Central memory CD4-positive, alpha-beta T cell (primary cell): ENCODE data around the gene ERBB4.

Source experiments
- DNase-seq: peaks from one replicate; pipeline ENCODE4 v3.0.0; 2022
- total RNA-seq, 3 experiments: gene quantifications; one replicate each; lab custom pipeline; 2026; lab: John Stamatoyannopoulos, UW

Gene ERBB4
- total RNA-seq: 0 to 0.19 (median 0) reads per million in 3 experiments

GRCh38 chr2:212538305-212539071 is at the start of gene ERBB4:
Gene ERBB4 (minus strand): TSS chr2:212538802. CDS start chr2:212538530, 272 bp downstream.
- DNase-seq: no peak

GRCh38 chr2:212580117-212580516 is 41.5 kb upstream of the ERBB4 start:
- no peak for DNase-seq

GRCh38 chr2:212556296-212556695 is 17.7 kb upstream of the ERBB4 start:
- no peak for DNase-seq

- no peak for DNase-seq
These were observed 15.6 kb upstream of the ERBB4 start for GRCh38 chr2:212554233-212554632.

- no peak for DNase-seq
These were observed 11.3 kb upstream of the ERBB4 start for GRCh38 chr2:212549941-212550340.

- no peak for DNase-seq
These were observed 10.9 kb upstream of the ERBB4 start for GRCh38 chr2:212549463-212549862.

- no peak for DNase-seq
These were observed 9.8 kb upstream of the ERBB4 start for GRCh38 chr2:212548455-212548819.

- no peak for DNase-seq
These were observed 9.3 kb upstream of the ERBB4 start for GRCh38 chr2:212547716-212548454.

GRCh38 chr2:212546669-212547068 is 8.1 kb upstream of the ERBB4 start:
- DNase-seq: no peak

- no peak for DNase-seq
These were observed 1.7 kb upstream of the ERBB4 start for GRCh38 chr2:212540341-212540740.

GRCh38 chr2:212539072-212539880 is 674 bp upstream of the ERBB4 start:
- DNase-seq: no peak

GRCh38 chr2:212537726-212538304 is 787 bp downstream of the ERBB4 start:
- no peak for DNase-seq

- DNase-seq: no peak
These were observed 1.5 kb downstream of the ERBB4 start for GRCh38 chr2:212536817-212537725.

GRCh38 chr2:212535996-212536816 is 2.4 kb downstream of the ERBB4 start:
- no peak for DNase-seq

GRCh38 chr2:212534336-212534735 is 4.3 kb downstream of the ERBB4 start:
- DNase-seq: no peak

- no peak for DNase-seq
These were observed 6.0 kb downstream of the ERBB4 start for GRCh38 chr2:212532585-212532984.

GRCh38 chr2:212532087-212532486 is 6.5 kb downstream of the ERBB4 start:
- DNase-seq: no peak

GRCh38 chr2:212531499-212531898 is 7.1 kb downstream of the ERBB4 start:
- no peak for DNase-seq

- DNase-seq: no peak
These were observed 7.6 kb downstream of the ERBB4 start for GRCh38 chr2:212530991-212531390.

GRCh38 chr2:212530373-212530772 is 8.2 kb downstream of the ERBB4 start:
- DNase-seq: no peak
